Upper lobe of left lung (tissue), 4 donors: ENCODE measurements around the gene PTPDC1.

ENCODE experiments used
- CTCF ChIP-seq, 6 experiments: fragments of 450-650 bp in 4 of 6; fragments of 200-600 bp in 2 of 6; sonication (generic) in 2 of 6; IDR thresholded peaks; one replicate each; pipeline ENCODE4 v1.5.1; 2016 to 2019; ENCODE audit warnings: antibody characterized with exemption in 6 of 6
- EP300 ChIP-seq, 4 donors: sonication (generic); formaldehyde crosslinking; IDR thresholded peaks; one replicate each; pipeline ENCODE4 v1.5.1; 2017; ENCODE audit warnings: antibody characterized with exemption in 4 of 4, control low read depth in 2 of 4
- POLR2A ChIP-seq, 4 donors: fragments of 450-650 bp; IDR thresholded peaks; one replicate each; pipeline ENCODE4 v1.5.1; 2016 to 2017; ENCODE audit warnings: antibody characterized with exemption in 4 of 4, mild to moderate bottlenecking in 2 of 4
- POLR2AphosphoS5 ChIP-seq, 2 donors: sonication (generic); formaldehyde crosslinking; IDR thresholded peaks; one replicate each; pipeline ENCODE4 v1.5.1; 2017; ENCODE audit warnings: antibody characterized with exemption in 2 of 2

- TF ChIP-seq POLR2A (IDR thresholded peaks at IDR 0.05) = no peak
- no peak for TF ChIP-seq CTCF (IDR thresholded peaks at IDR 0.05)
- TF ChIP-seq EP300 (IDR thresholded peaks at IDR 0.05) = no peak
- TF ChIP-seq POLR2AphosphoS5 (IDR thresholded peaks at IDR 0.05) = no peak
Measured at GRCh38 chr9:94149696-94150095, 65.4 kb downstream of the PTPDC1 start.
